AG09309 (cell line): Measurements from ENCODE around the gene ATP5F1E.

ENCODE experiments used
- DNase-seq: peaks from one replicate; pipeline ENCODE4 v3.0.0-alpha.2; 2010; ENCODE audit warnings: low read depth
- H3K4me3 ChIP-seq: 2 replicates; pipeline ENCODE4 v1.5.1; 2011; ENCODE audit warnings: mild to moderate bottlenecking, low read depth, low read length, moderate library complexity; ENCODE audit not compliant: control insufficient read depth
- TF ChIP-seq, protein P1 (sequence below): IDR thresholded peaks from 2 replicates; pipeline ENCODE4 v1.5.1; 2011; ENCODE audit warnings: mild to moderate bottlenecking, low read depth, low read length, inconsistent platforms; ENCODE audit not compliant: insufficient read depth, control insufficient read depth; ENCODE audit errors: missing control alignments

The ATP5F1E gene

GRCh38 chr20:59032023-59032712 is at the start of gene ATP5F1E:
Gene ATP5F1E (minus strand): TSS chr20:59032335. CDS start chr20:59032251, 84 bp downstream.
- TF ChIP-seq, protein P1, sequence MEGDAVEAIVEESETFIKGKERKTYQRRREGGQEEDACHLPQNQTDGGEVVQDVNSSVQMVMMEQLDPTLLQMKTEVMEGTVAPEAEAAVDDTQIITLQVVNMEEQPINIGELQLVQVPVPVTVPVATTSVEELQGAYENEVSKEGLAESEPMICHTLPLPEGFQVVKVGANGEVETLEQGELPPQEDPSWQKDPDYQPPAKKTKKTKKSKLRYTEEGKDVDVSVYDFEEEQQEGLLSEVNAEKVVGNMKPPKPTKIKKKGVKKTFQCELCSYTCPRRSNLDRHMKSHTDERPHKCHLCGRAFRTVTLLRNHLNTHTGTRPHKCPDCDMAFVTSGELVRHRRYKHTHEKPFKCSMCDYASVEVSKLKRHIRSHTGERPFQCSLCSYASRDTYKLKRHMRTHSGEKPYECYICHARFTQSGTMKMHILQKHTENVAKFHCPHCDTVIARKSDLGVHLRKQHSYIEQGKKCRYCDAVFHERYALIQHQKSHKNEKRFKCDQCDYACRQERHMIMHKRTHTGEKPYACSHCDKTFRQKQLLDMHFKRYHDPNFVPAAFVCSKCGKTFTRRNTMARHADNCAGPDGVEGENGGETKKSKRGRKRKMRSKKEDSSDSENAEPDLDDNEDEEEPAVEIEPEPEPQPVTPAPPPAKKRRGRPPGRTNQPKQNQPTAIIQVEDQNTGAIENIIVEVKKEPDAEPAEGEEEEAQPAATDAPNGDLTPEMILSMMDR: no peak
- peak; percentile 62 for DNase-seq
- H3K4me3 ChIP-seq: peak within 1 kb of the TSS; percentile 75

GRCh38 chr20:59081036-59081435 is 48.9 kb upstream of the ATP5F1E start:
- no peak overlapping the region for H3K4me3 ChIP-seq
- TF ChIP-seq, protein P1: no peak
- DNase-seq: no peak

DNA sequence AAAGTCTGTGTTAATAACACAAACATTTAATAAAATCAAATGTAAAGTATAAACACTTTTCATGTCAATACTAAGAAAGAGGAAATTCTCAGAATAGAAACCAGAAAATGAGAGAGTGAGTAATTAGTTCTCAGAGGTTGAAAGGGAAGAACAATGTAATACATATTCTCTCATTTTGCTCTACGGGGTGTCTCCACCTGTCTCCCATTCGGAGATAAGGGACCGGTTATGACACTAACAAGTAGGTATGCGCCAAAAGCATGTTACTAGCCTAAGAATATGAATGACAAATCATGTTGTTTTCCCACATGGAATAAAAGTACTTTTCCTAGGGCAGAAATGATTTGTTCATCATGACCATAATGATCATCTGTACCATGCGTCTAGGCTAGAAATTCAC is 46.1 kb upstream of the ATP5F1E start:
- DNase-seq: no peak
- TF ChIP-seq, protein P1: no peak
- no peak overlapping the region for H3K4me3 ChIP-seq

DNA sequence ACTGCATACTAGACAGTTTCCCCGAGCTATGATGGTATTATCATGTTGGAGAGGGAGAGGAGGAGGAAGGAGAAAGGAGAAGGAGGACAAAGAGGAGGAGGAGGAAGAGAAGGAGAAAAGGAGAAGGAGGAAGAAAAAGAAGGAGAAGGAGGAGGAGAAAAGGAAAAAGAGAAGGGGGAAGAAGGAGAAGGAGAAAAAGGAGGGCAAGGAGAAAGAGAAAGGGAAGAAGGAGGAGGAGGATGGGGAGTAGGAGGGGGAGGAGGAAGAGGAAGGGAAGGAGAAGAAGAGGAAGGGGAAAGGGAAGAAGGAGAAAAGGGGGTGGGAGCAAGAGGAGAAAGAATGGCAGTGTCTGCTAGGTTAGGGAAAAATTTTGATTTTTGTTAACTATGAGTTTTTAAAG is 45.6 kb upstream of the ATP5F1E start:
- TF ChIP-seq, protein P1: no peak
- DNase-seq: no peak
- H3K4me3 ChIP-seq: no peak overlapping the region

- DNase-seq: no peak
- H3K4me3 ChIP-seq: no peak overlapping the region
- TF ChIP-seq, protein P1: no peak
Measured at GRCh38 chr20:59075934-59076508, 43.9 kb upstream of the ATP5F1E start.

GRCh38 chr20:59074456-59074855 is 42.3 kb upstream of the ATP5F1E start:
- no peak for DNase-seq
- no peak overlapping the region for H3K4me3 ChIP-seq
- TF ChIP-seq, protein P1: no peak
